HL-60/S4 treated with phorbol 12-myristate 13-acetate at 8.2 ng/mL for 4 days and 3 days (cell line): Measurements from ENCODE around the gene ZNG1A.
"Not testable (repeated sequence)": the region's sequence is repeated elsewhere in the genome, so short reads cannot be mapped to it uniquely, and the experiment has no call there.

Experiments used
- in situ Hi-C: fragments of 300-500 bp; cut with MboI; formaldehyde crosslinking; loops from 2 replicates; pipeline ENCODE4 v1.15.0; 2022; ENCODE audit warnings: low sequenced_read_pairs

Gene ZNG1A

DNA sequence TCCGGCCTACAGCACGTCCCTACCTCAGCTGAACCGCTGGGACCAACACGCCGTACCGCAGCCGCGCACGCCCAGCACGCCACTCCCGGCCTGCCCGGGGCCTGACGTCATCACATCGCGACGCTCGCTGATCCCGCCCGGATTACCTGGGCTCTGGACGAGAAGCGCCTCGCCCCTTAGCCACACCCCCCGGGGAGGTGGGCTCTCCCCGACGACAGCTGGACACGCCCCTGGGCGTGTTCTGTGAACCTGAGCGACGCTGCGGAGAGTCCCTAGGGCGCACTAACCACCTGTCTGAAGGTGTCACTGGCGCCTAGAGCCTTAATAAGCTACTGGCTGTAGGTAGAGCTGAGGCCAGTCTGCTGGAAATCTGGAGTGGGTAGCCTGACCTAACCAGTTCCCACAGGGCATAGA lies at the start of gene ZNG1A:
Gene ZNG1A (minus strand): TSS at position 87 of the 414 bp plus-strand sequence. CDS start 87 bp downstream, outside the sequence.
- in situ Hi-C loops: not testable (repeated sequence)

DNA sequence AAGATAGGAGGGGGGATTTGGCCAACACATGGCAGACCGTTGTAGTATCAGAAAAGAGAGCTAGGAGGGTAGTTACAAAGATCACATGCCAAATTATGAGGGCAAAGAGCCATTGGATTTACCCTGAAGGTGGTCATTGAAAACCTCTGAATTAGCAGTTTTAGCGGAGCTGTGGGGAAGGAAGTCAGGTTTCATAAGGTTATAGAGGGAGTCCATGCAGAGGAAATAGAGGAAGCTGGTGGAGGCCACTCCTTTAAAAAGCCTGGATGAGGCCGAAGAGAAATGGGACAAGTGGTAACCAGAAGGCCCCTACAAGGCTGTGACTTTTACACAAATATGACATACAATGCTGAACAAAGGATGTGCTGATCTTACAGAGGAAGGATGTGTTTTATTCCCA lies 49.0 kb upstream of the ZNG1A start:
- in situ Hi-C loops: no loop called here

DNA sequence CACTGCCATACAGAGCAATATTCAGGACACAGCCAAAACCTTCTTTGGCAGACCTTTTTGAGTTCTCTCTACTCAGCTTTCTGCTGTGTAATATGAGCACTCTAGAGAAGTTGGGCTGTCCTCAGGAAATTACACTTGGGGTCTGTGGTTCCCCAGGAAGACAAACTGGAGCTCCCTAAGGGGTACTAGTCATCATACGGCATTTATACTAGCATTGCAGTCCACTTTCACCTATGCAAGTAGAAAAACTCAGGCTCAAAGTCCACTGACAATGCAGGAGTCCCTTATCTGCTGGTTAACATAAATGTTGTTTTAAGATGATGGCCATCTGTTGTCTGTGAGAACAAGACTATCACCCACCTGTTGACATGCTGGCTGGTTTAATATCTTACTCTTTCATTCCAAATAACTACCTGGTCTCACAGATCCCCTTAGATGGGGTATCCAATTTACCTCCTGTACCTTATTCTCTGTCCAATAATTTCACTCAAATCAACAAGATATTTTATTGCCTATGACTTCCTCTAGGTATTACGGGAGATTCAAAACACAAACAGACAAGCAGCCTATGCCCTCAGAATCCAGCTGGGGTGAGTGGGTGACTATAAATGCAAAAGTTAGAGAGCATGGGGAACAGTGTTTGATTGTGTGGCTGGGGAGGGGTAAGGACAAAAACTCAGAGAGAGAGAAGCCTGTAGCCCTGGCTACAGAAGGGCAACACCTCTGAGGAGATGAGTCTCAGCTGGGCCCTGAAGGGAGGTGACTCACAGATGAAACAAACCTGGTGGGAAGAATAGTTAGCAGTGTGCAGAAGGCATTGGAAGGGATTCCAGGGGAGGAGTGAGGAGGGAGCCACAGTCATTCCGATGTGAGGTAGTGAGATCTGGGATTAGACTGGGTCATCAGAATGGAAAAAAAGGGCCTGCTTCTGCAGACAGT lies 46.0 kb upstream of the ZNG1A start:
- in situ Hi-C loops: no loop called here

DNA sequence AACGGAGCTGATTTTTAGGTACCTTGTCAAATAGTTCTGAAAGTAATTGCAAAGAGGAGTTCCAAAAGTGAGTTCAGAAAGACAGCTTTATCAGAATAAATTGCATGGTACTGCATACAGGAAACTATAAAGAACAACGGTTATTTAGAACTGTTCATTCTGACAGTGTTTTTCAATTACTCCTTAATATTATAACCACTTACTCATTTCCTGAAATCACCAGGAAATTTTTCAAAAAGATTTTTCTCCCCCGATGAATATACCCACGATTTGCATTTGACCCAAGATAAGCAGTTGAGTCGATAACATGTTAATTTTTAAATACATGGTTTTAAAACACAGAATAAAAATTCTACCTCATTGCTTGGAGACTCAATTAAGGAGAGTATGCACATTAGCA lies 45.2 kb upstream of the ZNG1A start:
- in situ Hi-C loops: no loop called here

DNA sequence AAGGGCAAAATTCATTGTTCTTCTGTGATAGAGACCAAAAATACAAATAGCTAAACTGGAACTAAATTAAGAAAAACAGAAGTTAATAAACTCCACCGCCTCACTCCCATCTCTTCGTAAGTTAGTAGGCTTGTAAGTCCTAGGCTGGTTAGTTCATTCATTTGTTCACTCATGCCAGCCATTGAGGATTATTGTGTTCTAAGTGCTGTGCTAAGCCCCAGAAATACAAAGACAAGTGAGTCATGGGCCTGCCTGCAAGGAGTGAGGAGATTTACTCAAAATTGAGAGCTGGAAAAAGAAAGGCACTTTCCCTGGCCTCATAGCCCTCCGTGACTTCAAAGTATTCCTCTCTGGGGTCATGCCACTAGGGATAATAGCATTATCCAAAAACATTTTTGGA lies 44.3 kb upstream of the ZNG1A start:
- in situ Hi-C loops: no loop called here

DNA sequence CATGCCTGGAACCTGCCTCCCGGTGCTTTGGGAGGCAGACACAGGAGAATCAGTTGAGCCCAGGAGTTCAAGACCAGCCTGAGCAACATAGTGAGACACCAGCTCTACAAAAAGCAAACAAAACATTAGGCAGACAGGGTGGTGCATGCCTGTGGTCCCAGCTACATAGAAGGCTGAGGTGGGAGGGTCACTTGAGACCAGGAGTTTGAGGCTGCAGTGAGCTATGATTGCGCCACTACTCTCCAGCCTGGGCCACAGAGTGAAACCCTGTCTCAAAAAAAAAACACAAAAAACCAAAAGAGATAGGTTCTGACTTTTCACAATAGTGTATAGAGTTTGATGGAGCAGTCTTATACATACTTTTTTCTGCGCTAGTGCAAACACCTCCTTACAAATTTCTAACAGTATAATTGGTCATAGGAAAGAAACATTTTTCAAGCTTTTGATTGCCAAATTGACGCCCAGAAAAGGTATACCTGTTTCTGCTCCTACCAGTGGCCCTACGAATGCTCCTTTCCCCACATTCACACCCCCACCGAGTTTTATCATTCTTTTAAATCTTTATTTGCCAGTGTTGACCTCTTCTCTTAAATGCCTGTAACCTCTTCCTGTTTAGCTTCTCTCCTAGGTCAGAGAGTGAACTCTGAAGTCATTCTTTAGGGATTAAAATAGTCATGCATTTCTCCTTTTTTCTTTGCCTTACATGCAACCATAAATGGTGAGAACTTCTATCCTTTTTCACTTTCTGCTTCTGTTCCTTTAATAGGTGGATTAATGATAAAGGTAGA lies 43.3 kb upstream of the ZNG1A start:
- in situ Hi-C loops: no loop called here

DNA sequence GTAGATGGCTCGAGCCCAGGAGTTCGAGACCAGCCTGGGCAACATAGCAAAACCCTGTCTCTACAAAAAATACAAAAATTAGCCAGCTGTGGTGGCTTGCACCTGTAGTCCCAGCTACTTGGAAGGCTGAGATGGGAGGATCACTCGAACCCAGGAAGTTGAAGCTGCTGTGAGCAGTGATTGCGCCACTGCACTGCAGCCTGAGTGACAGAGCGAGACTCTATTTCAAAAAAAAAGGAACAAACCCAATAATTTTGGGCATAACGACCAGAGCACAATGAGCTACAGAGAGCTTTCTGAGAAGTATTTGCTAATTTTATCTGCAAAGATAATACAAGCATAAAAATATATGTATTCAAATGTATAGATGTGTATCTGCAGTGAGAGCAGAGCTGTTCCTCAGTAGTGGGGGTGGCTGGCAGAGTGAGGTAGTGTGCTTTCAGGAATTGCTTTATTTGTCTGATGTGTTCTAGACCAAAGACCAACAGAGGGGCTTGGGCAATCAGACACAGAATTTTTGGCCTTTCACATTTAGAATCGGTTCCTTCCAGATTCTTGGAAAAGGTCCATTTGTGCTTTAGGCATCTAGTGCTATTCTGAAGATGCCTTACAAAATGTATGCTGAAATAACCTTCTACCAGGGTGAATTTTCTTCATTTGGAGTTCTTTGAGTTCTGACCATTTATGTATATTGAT lies 41.0 kb upstream of the ZNG1A start:
- in situ Hi-C loops: no loop called here

DNA sequence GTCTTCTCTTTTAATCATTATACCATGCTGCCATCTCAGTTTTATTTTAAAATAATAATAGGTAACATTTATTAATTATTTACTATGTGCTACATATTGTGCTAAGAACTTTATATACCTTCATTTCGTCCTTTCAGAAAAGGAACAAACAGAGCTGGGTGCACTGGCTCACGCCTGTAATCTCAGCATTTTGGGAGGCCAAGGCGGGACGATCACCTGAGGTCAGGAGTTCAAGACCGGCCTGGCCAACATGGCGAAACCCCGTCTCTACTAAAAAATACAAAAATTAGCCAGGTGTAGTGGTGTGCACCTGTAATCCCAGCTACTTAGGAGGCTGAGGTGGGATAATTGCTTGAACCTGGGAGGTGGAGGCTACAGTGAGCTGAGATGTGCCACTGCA lies 40.2 kb upstream of the ZNG1A start:
- in situ Hi-C loops: not testable (repeated sequence)

DNA sequence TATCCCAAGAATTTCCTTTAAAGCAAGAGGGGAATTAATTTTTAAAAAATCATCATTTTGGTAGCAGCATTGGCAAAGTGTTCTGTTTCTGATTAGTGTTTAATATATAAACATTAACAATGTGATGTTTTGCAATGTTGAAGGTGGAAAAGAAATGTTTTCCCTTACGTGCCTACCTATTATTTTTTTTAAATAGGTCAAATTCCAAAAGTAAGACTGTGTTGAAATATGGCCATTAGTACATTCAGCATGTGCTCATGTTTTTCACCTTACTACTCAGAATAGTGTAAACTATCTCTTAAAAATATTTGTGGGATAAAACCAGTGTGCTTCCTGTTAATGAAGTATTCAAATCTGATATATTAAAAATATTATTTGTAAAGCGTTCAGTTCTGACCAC lies 39.1 kb upstream of the ZNG1A start:
- in situ Hi-C loops: no loop called here

DNA sequence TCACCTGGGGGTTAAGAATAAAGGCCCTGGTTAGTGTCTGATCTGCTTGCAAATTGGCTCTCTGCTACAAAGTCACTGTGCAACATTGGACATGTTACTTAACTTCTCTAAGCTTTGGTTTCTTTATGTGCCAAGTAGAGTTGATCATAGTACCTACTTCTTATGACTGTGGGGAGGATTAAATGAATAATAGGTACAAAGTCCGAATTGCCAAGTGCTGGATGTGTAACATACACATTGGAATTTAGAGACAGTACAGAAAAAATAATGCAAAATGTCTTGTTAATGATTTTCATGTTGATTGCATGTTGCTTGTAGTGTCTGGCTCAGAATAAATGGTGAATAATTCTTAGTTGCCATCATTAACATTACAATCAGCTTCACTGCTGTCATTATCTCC lies 38.0 kb upstream of the ZNG1A start:
- in situ Hi-C loops: no loop called here

DNA sequence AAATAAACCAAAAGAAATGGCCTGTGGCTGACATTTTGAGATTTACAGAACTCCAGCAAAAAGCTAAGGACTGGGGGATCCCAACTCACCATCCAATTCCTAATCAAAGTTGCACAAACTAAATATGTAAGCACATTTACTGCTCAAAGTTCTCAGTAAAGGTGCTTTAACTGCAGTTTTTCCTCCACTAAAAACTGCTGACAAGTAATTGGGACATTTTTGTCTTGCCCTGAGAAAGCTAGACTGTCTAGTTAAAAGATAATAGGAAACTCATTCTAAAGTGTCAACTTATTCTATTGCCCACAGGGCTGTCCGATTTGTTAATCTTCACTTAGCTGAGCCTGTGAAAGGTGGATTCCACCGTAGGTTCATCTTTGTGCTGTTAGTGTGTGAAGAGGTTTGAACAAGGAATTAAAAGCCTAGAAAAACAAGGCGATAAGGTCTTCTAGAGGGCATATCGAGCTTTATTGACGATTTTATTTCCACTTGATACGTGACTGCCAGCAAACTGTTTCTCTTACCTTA lies 36.8 kb upstream of the ZNG1A start:
- in situ Hi-C loops: no loop called here

DNA sequence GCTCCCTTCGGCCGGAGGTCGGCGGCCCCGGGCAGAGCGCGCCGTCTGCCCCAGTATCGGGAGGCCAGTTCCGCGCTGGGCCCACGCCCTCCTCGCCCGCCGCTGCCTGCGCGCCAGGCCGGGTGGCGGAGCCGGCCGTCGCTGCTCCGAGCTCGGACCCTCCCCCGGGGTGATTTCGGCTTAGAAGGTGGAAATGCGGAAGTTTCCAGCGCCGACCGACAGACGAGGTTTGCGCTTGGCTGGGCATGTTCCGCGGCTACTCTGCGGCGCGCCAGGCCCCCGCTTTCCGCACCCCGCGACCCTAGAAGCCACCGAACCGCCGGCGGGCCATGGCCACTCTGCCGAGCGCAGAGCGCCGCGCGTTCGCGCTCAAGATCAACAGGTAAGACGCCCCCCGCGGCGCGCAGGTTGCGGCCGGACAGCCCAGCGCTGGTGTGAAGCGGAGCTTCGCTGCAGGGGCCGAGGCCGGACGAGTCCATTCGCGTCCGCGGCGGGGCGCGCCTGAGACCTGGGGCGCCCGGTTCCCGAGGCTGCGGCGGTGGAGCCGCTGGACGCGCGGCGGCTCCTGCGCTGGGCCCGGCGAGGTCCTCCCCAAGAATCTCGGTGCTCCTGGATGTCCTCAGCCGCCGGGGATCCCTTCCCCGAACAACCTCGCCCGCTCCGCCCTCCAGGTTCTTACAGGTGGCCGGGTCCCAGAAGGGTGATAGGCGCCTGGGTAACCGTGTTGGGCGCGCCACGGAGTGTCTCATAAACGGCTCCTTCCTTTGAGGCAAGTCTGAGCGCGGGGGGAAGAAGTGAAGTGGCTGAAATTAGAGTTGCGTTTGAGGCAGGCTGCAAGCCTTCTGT lies 36.0 kb upstream of the ZNG1A start, which contains the start of gene DOCK8:
Gene DOCK8 (plus strand): TSS at position 218 of the 846 bp plus-strand sequence. CDS start 112 bp downstream, at position 330.
- in situ Hi-C loops: no loop called here

DNA sequence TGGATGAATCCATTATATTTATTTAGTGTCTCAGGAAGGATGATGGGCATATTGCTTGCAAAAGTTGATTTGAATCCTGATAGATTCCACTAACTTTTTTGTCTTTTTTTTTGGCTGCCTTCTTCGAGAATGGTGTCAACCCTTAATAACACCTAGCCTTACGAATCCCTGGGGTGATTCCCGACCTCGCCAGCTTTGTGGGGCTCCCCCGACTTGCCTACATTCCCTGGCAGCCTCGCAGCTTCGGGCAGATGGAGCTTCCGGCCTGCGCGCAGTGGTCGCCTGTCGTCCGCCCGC lies 35.4 kb upstream of the ZNG1A start:
- in situ Hi-C loops: no loop called here

DNA sequence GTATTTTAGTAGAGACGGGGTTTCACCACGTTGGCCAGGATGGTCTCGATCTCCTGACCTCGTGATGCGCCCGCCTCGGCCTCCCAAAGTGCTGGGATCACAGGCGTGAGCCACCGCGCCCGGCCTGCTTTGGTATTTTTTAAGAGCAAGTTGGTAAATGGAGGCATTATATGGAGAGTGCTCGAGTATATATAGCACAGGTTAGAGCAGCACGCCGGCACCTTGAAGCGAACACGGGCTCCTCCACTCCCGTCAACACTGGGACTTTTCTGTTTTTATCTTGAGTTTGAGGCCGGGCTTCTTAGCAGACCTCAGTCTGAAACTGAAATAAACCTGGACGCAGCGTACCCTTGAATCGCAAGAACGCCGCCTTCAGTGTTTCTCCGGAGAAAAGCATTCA lies 35.0 kb upstream of the ZNG1A start:
- in situ Hi-C loops: not testable (repeated sequence)

DNA sequence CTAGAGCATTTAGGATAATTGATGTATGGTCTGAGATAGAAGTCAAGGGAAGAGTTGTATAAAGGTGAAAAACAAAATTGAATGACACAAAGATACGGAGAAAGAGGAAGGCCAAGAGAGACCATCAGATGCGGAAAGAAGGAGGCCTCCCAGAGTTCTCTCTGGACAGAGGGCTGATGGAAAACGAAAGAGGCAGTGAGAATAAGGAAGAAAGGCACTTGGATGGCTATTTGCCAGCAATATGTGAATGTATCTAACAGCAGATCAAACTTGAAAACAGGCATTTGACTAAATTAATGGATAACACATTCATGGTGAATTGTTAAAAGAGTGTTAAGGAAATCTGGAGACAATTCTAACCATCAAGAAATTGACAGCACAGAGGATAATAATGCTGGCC lies 33.4 kb upstream of the ZNG1A start:
- in situ Hi-C loops: no loop called here

DNA sequence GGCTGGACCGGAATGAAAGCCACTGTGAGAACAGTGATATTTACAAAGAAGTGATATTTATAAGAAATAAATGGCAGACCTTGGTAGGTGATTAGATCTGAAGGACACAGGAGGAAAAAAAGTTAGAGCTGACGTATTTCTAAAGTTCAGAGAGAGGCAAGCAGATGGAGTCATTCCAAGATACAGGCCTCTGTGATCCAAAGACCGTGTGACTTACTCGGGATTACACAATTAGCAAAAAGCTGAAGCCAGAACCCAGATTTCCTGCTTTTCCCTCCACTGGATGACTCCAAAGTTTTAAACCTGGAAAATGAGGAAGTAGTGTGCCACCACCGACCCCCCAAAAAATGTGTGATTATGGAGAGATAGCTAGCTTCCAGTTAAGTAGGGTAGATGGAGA lies 32.7 kb upstream of the ZNG1A start:
- in situ Hi-C loops: no loop called here

DNA sequence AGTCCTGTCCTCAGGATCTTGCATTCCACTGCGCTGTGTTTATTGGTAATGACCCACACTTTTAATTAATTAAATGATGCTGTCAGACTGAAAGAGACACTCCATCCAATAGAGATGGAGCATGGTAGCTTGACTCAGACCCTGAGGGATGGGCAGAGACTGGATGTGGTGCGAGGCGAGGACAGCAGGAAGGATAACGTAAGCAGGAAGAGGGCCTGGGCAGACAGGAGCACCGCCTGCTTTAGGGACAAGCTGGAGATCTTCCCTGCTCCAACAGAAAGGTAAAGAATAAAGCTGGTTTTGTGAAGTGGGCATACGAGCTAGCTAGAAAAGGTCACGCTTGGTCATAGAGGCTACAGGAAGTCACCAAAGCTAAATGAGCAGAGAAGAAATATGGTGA lies 32.2 kb upstream of the ZNG1A start:
- in situ Hi-C loops: no loop called here

DNA sequence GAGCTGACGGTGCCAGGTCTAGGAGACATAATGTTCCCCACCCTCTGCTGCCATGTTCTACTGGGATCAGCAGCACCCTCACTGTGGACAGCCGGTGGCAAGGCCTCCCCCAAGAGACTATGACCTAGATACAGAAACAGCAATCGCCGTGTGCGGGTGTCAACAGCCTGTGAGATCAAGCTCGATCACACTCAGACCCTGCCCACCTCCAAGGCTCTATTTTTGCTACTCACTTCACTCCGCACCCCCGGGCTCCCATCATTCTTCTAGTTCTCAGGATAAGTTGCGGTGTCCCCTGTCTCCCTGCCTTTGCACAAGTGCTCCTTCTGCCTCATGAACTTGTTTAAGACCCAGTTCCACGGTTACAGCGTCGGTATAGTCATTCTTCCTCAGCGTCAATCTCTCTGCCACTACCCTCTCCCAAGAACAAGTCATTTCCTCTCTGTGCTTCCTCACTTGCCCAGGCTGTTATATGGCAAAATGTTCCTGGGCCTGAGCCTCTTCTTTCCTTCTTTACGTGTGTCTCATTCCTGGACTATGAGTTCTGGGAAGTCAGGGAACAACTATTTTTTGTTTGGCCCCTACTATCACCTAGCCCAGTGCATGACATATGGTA lies 30.4 kb upstream of the ZNG1A start:
- in situ Hi-C loops: no loop called here

DNA sequence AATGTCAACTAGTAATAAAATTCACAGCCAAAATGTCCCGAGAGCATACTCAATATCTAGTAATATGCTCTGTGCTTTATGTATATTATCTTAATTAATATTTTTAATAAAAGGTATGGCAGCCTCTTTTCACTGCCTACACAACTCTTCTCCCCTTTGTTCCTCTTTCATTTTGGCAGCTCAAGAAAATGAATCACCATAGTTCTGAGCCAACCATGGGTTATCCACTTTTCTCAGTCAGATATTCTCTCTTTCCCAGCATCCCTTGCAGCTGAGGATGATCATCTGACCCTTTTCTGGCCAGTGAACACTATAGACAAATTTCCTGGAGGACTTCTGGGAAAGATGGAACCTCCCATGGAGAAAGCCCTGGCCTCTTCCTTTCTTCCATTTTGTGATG lies 27.6 kb upstream of the ZNG1A start:
- in situ Hi-C loops: no loop called here

DNA sequence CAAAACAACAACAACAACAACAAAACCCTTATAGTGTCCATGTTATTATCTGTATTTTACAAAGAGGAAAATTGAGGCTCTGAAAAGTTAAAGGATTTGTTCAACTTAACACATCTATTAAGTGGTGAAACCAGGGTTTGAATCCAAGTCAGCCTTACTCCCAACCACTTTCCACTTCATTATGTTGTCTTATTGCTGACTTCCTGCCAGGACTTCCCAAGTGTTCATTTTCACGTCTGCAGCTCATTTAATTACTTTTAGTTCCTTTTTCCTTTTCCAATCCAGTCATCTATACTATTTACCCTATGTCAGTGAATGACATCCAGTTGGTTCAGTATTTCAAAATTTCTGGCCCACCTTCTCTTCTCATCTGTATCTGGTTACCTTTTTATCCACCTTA lies 20.7 kb upstream of the ZNG1A start:
- in situ Hi-C loops: not testable (repeated sequence)
